Uterus (tissue), 2 donors: Measurements from ENCODE around the gene PSMB1.

Experiments
- CTCF ChIP-seq, 4 experiments: fragments of 200-600 bp in 2 of 4; fragments of 450-650 bp in 2 of 4; sonication (generic) in 2 of 4; IDR thresholded peaks; one replicate each; pipeline ENCODE4 v1.5.1; 2016 to 2019; ENCODE audit warnings: antibody characterized with exemption in 4 of 4, mild to moderate bottlenecking in 2 of 4, moderate library complexity in 1 of 4
- POLR2A ChIP-seq, 2 donors: fragments of 450-650 bp; IDR thresholded peaks; one replicate each; pipeline ENCODE4 v1.6.1; 2016; ENCODE audit warnings: antibody characterized with exemption in 2 of 2, mild to moderate bottlenecking in 1 of 2, moderate library complexity in 1 of 2

GRCh38 chr6:170553534-170554012 is 466 bp upstream of the PSMB1 start:
- TF ChIP-seq CTCF (IDR thresholded peaks at IDR 0.05), result no peak
- TF ChIP-seq POLR2A (IDR thresholded peaks at IDR 0.05), result no peak
